C4-2B (cell line): ENCODE data around the gene CDIPT.

Source experiments
- ZFX ChIP-seq: fragments of 450-650 bp; IDR thresholded peaks from 2 replicates; pipeline ENCODE4 v1.6.1; 2017
- TF ChIP-seq, protein P1 (sequence below): fragments of 450-650 bp; conservative IDR thresholded peaks from 2 replicates; pipeline ENCODE4 v1.5.1; 2017; ENCODE audit warnings: mild to moderate bottlenecking

GRCh38 chr16:29868396-29869009, 5.5 kb upstream of the CDIPT start:
- TF ChIP-seq, protein P1, sequence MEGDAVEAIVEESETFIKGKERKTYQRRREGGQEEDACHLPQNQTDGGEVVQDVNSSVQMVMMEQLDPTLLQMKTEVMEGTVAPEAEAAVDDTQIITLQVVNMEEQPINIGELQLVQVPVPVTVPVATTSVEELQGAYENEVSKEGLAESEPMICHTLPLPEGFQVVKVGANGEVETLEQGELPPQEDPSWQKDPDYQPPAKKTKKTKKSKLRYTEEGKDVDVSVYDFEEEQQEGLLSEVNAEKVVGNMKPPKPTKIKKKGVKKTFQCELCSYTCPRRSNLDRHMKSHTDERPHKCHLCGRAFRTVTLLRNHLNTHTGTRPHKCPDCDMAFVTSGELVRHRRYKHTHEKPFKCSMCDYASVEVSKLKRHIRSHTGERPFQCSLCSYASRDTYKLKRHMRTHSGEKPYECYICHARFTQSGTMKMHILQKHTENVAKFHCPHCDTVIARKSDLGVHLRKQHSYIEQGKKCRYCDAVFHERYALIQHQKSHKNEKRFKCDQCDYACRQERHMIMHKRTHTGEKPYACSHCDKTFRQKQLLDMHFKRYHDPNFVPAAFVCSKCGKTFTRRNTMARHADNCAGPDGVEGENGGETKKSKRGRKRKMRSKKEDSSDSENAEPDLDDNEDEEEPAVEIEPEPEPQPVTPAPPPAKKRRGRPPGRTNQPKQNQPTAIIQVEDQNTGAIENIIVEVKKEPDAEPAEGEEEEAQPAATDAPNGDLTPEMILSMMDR = no peak
- no peak for TF ChIP-seq ZFX
